HFFc6 (cell line): ENCODE results near the gene MYRFL. TPM values are rescaled to one million over a fixed set of nuclear protein-coding genes. Genes with fewer than 3 reads are reported as not detected.

Experiments used
- DNase-seq: peaks from one replicate; pipeline ENCODE4 v3.0.0-alpha.2; 2018
- H3K27ac Mint-ChIP-seq: 2 replicates; pipeline ENCODE4 v1.8.0; 2020; ENCODE audit warnings: mild to moderate bottlenecking, mixed read lengths
- H3K27me3 Mint-ChIP-seq: 2 replicates; pipeline ENCODE4 v1.8.0; 2021; ENCODE audit warnings: mild to moderate bottlenecking, moderate library complexity, mixed read lengths; ENCODE audit not compliant: insufficient read depth
- H3K36me3 Mint-ChIP-seq: 2 replicates; pipeline ENCODE4 v1.8.0; 2021; ENCODE audit warnings: low read depth, mixed read lengths
- H3K4me1 Mint-ChIP-seq: 2 replicates; pipeline ENCODE4 v1.8.0; 2020; ENCODE audit warnings: low read depth, mixed read lengths
- H3K4me3 Mint-ChIP-seq: 2 replicates; pipeline ENCODE4 v1.8.0; 2020; ENCODE audit warnings: mild to moderate bottlenecking, moderate library complexity, mixed read lengths
- H3K9me3 Mint-ChIP-seq: 2 replicates; pipeline ENCODE4 v1.8.0; 2020; ENCODE audit warnings: mild to moderate bottlenecking, mixed read lengths
- CTCF ChIP-seq: fragments of 200-600 bp; sonication (generic); IDR thresholded peaks from 2 replicates; pipeline ENCODE4 v1.5.0; 2021; ENCODE audit warnings: antibody characterized with exemption, mild to moderate bottlenecking
- total RNA-seq, 6 experiments: library from RNA; stranded (reverse); fragmentation: NEBNext Ultra II Directional; extraction: Animal tissue kit (Norgen Biotek cat#: 25700); gene quantifications; 2 replicates in 1 of 6; 3 replicates in 5 of 6; pipeline ENCODE4 v1.2.3, GENCODE V29; 2021

Gene MYRFL
- total RNA-seq, 6 experiments from 2014 or later: not detected

- TF ChIP-seq CTCF: no peak
- no peak overlapping the region for H3K27ac Mint-ChIP-seq
- H3K27me3 Mint-ChIP-seq: peaks cover 11% of the 10 kb centered on the region
- H3K36me3 Mint-ChIP-seq: no peaks in the 10 kb centered on the region
- H3K4me3 Mint-ChIP-seq: no peak overlapping the region
- no peak for DNase-seq
- H3K4me1 Mint-ChIP-seq: no peaks in the 10 kb centered on the region
- no peaks in the 10 kb centered on the region; the same call in 1 of the 2 replicates for H3K9me3 Mint-ChIP-seq
Observed at GRCh38 chr12:69935651-69936100, 110.6 kb downstream of the MYRFL start.

DNA sequence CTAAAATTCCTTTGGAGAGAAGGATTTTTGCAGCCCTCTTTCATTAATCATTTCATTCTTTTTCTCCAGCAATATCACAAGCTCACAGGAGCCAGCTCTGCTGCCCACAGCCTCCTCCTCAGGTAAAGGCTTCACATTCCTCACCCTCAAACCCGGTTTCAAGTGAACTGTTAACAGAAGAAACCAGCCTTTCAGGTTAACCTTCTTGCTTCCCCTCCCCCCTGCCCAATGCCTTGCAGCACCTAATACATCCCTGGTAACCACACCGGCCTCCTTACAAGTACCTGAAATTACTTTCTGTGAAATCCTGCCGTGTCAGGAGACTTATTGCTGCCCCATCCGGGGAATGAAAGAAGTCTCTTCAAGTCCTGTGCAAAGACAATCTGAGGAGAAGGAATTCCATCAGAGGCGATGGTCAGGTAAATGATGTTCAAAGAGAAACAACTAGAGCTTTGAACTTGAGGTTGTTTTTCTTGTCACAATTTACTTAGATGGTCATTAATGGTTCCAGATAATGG lies 111.2 kb downstream of the MYRFL start:
- Mint-ChIP-seq H3K27ac (no peak overlapping the region), H3K27me3 (peaks cover 11% of the 10 kb centered on the region), H3K4me3 (no peak overlapping the region), H3K4me1 (no peaks in the 10 kb centered on the region), H3K9me3 (no peaks in the 10 kb centered on the region; the same call in 1 of the 2 replicates), H3K36me3 (no peaks in the 10 kb centered on the region)
- no peak for DNase-seq
- TF ChIP-seq CTCF: no peak

DNA sequence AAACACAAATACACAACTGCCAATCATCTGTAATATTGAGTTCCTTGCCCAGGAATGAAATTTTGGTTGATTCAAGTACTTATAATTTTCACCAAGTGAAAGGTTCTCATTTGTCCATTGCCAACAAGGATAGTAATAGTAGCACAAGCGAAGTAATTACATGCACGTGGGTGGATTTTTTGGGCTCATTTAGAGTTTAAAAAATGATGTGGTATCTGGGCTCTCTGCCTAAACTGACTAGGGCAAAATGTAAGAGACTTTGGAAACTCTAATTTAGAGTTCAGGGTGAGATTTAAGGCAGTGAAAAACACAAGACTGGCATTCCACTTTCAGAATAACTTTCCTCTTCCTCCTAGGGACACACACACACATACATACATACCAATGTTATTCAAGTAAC lies 111.7 kb downstream of the MYRFL start:
- DNase-seq: no peak
- no peaks in the 10 kb centered on the region for H3K36me3 Mint-ChIP-seq
- H3K9me3 Mint-ChIP-seq: no peaks in the 10 kb centered on the region; the same call in 1 of the 2 replicates
- no peak for TF ChIP-seq CTCF
- H3K27me3 Mint-ChIP-seq: peaks cover 11% of the 10 kb centered on the region
- H3K4me3 Mint-ChIP-seq: no peak overlapping the region
- H3K4me1 Mint-ChIP-seq: no peaks in the 10 kb centered on the region
- H3K27ac Mint-ChIP-seq: no peak overlapping the region

GRCh38 chr12:69947123-69947522 lies 122.1 kb downstream of the MYRFL start:
- H3K36me3 Mint-ChIP-seq: no peaks in the 10 kb centered on the region
- TF ChIP-seq CTCF: no peak
- no peak overlapping the region for H3K27ac Mint-ChIP-seq
- H3K4me1 Mint-ChIP-seq: no peaks in the 10 kb centered on the region
- H3K9me3 Mint-ChIP-seq: no peaks in the 10 kb centered on the region; the same call in 1 of the 2 replicates
- H3K4me3 Mint-ChIP-seq: no peak overlapping the region
- DNase-seq: no peak
- no peaks in the 10 kb centered on the region; the same call in 1 of the 2 replicates for H3K27me3 Mint-ChIP-seq

- DNase-seq: no peak
- peaks cover 3% of the 10 kb centered on the region; the same call in 1 of the 2 replicates for H3K27me3 Mint-ChIP-seq
- no peaks in the 10 kb centered on the region; the same call in 1 of the 2 replicates for H3K9me3 Mint-ChIP-seq
- no peaks in the 10 kb centered on the region for H3K4me1 Mint-ChIP-seq
- H3K36me3 Mint-ChIP-seq: no peaks in the 10 kb centered on the region
- no peak for TF ChIP-seq CTCF
- H3K27ac Mint-ChIP-seq: no peak overlapping the region
- no peak overlapping the region for H3K4me3 Mint-ChIP-seq
Observed at GRCh38 chr12:69947897-69948296, 122.9 kb downstream of the MYRFL start.

GRCh38 chr12:69948851-69949250 lies 123.8 kb downstream of the MYRFL start:
- no peak for TF ChIP-seq CTCF
- H3K27ac Mint-ChIP-seq: no peak overlapping the region
- no peak overlapping the region for H3K4me3 Mint-ChIP-seq
- H3K4me1 Mint-ChIP-seq: no peaks in the 10 kb centered on the region
- H3K9me3 Mint-ChIP-seq: no peaks in the 10 kb centered on the region; the same call in 1 of the 2 replicates
- H3K27me3 Mint-ChIP-seq: peaks cover 3% of the 10 kb centered on the region; the same call in 1 of the 2 replicates
- no peak for DNase-seq
- H3K36me3 Mint-ChIP-seq: no peaks in the 10 kb centered on the region
